SW 1271 (cell line): ENCODE data around the gene HORMAD2.

Source experiments
- DNase-seq, 2 experiments: peaks; one replicate each; lab custom pipeline; 2025; lab: John Stamatoyannopoulos, UW

The HORMAD2 gene

DNA sequence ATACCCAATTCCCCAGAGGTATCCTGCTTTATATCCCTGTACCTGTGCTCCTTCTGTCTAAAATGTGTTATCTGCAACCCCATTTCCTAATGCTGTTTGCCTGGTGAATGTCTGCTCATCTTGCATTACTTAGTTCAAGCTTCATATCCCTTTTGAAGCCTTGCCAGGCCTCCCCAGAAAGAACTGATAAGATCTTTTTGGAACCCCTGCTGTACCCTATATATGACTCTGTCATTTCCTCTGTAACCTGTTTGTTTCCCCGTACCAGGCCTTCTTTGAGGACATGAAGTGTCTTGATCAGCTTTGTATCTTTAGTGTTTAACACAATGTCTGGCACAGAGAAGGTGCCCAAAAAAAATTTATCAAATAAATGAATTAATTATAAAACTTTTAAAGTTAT, 88.7 kb downstream of the HORMAD2 start:
- no peak for DNase-seq

DNA sequence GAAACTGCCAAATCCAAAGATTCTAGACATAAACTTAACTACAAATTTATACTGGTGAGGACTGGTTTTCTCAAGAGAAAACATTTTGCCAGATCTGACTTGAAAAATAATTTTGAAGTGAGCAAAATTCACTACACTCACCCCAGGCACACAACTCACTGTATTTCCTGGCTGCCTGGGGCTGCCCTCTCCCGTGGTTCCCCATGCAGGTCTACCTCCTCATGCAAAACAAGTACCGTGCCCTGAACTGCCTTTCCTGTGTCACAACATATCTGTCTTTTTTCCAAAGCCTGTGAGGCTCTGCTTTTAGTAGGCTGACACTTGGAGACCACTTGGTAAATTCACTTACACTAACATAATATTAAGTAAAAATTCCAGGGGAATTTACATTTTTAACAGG, 89.9 kb downstream of the HORMAD2 start:
- no peak for DNase-seq

DNA sequence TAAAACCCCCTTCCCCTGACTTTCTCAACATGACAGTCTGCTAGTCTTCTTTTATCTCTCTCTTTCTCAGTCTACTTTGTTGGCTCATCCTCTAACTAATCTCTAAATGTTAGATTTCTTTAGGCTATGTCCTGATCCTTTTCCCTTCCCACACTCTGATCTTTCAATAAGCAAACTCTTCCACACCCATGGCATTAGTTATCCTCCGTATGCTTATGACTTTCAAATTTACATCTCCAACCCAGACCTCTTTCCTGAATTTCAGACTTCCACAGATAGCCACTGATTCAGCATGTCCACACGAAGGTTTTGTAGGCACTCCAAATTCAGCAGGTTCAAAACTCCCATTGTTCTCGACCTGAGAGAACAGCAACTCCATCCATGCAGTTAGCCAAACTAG, 90.7 kb downstream of the HORMAD2 start:
- no peak for DNase-seq

DNA sequence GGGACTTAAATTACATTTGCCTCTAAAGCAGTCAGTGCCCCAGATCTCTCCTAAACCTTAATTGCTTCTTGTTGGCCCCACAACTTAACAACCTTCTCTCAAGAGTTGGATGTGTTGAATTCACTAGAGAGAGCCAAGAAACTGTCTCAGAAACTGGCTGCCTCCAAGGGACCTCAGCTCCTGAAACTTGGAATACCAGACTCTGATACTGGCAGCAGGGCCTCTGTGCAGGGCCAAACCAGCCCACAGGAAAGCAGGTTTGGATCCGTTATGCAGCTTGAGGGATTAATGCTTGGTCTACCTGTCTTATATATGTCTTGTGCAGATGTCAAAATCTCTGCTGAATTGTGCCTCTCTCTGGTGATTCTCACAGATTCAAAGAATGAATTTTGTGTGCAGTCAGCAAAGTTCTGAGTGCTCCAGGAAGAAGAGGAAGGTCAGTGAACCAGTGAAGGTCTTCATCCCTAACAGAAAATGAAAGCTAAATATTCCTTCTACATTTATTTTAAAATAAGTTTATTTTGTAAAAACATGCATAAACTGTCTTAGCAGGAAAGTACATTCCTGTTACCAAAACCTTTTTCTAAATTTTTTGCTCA, 95.5 kb downstream of the HORMAD2 start:
- no peak for DNase-seq

DNA sequence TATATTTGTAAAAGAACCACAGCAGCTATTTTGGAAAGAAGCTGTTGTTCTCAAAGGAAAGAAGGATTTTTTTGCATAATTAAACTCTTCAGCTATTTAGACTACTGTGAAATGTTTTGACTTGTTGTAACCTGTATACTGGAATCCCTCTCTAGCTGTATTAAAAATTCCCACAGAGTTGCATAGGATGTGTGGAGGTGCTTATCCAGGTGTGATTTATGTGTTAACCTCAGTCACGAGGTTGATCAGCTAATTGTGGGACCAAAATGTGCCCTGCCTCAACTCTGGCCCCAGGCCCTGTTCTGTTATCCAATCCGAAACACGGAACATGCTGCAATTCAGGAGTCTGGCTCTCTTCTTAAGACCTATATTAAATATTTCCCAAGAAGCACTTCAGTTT, 96.2 kb downstream of the HORMAD2 start:
- DNase-seq = no peak

DNA sequence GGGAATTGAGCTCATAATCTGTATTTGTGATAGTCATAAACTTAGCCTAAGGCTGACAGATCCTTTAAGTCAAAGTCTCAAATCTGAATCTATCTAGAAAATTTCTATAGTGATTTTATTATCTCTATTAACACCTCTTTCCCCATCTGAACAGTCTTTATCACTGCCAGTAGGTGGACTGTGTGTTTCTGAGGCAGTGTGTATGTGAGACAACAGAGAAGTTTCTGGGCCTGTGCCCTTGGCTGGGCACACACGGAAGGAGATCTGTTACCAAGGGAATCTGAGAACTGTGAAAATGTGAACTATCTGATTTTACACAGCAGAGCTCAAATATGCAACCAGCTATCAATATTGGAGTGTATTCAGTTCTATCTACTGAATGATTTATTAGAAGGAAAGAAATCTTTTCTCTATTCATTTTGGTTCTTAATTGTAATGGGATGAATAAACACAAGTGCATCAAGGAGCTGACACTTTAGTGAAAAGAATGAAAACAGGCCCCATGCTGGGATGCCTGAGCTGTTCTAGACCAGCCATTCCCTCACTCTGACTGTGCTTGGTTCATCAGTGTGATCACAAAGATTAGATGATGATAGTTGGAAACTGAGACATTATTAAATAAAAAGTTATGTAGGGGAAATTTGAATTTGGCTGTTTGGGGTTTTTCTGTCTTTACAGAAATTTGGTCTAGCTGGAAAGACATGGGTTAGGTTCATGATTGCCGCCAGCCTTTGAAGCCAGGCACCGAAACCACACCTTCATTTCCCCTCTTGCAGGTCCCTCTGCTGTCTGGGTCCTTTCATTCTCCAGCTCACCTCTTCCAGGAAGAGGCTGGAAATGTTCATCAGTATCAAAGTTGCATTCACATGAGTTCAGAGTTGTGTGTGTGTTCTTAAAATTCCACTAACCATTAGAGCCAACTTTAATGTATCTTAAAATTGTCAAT, 98.2 kb downstream of the HORMAD2 start:
- DNase-seq = no peak

DNA sequence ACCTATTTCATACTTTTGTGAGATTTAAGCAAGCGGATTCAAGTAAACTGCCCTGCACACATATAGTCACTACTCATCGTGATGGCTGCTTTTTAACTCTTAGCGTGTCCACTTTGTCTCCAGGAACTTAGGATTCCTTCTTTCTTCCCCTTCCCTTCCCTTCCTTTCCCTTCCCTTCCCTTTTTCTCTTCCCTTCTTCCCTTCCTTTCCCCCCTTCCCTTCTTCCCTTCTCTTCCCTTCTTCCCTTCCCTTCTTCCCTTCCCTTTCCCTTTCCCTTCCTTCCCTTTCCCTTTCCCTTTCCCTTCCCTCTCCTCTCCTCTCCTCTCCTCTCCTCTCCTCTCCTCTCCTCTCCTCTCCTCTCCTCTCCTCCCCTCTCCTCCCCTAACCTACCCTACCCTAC, 100.4 kb downstream of the HORMAD2 start:
- no peak for DNase-seq

DNA sequence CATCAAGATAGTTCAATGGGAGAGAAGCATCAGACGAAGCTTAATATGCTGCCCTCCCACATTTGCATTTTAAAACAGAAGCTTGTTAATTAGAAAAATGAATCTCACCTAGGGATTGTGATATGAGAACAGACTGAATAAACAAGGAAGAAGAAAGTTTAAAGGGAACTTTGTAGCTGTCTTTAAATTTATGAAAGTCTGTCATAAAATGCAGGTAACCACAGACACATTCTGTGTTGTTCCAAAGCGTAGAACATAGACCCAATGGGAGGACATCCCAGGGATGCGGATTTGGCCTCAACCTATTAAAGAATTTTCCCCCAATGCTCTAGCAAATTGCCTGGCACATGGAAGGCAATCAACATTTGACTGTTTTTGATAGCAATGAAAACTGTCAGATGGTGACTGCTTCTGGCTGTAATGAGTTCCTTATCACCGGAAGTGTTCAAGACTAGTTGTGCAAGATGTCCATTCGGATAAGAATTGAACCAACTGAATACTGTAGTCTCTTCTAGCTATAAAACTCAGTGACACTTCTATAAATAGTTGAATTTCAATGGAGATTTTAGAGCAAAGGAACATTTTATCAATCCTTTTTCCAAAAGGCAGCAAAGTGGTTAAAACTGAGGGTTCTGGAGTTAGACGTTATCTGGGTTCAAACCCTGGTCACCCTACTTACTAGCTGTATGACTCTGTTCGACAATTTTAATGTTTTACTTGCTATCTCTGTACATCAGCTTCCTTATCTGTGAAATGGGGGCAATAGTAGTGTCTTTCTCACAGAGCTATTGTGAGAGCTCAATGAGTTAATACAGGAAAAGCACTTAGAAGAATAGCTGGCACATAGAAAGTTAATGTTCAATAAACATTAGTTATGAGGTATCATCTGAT, 101.4 kb downstream of the HORMAD2 start:
- no peak for DNase-seq

DNA sequence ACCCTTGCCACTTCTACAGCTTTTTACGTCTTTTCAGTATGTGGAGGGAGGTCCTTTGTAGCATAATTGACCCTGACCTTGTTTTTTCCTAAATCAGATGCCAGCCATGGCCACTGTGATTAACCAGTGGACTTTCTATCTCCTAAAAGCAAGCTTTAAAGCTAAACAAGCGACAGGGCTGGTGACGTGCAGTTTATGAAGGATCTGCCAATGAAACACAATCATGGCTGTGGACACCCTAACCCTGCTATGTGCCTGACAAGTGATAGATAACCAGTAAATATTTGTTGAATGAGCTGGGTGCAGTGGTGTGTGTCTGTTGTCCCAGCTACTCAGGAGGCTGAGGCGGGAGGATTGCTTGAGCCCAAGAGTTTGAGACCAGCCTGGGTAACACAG, 102.1 kb downstream of the HORMAD2 start:
- no peak for DNase-seq

DNA sequence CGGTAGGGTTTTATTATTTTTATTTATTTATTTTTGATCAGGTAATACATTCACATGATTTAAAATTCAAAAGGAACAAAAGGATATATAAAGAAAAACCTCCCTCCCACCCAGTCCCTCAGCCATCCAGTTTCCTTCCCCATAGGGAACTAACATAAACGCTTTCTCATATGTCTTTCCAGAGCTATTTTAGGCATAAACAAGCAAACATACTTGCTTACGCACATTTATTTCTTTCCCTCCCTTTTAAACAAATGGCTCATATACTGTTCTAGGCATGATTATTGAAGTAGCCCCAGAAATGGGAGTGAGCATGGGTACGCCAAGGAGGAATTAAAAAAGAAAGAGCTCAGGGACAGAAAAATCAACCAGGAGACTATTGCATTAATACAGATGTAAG, 102.6 kb downstream of the HORMAD2 start:
- no peak for DNase-seq

DNA sequence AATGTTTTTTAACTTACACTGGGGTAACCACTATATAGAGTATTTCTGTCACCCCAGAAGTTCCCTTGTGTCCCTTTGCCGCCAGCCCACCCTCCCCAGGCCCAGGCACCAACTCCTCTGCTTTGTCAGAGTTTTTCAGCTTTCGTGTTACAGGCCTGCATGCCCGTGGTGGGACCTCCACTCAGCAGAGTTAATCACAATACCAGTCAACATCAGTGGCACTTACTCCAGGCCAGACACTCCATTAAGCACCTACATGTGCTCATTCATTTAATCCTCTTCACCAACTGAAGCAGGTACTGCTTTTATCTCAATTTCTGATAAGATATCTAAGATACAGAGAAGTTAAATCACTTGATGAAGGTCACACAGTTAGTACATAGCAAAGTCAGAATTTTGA, 103.0 kb downstream of the HORMAD2 start:
- DNase-seq = no peak

DNA sequence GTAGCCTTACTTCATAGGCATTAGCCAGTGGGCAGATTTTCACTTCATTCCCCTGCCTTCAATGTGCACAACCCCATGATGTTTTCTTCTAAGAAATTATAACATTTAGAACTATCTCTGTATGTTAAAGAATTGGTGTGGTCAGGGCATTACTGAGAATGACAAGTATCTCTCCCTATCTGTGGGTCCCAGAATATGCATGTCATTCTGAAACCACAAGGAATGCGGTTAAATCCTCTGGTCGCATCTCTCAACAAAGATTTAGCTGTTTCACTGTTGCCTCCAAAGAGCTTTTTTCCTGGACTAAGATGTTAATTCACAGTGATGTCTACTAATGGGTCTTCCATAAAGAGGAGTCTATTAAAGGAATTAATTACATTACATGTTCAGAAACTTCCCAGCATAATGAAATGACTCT, 103.6 kb downstream of the HORMAD2 start:
- no peak for DNase-seq

DNA sequence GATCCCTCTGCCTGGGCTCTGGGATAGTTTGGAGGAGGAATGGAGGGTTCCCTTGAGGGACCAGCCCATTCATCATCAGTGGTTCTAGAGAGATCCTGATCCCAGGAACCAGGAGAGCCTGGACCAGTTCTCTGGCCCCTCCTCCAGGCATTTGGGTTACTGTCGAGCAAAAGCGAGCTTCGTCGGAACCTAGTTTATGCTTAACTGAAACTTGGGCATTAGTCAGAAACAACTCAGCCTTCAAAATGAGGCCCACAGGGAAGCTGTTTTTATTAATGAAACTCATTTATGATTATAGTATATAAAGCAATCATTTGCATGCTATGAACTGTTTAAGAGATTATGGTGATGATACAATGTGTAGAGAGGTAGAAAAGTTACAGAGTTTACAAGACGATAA, 104.9 kb downstream of the HORMAD2 start:
- no peak for DNase-seq

DNA sequence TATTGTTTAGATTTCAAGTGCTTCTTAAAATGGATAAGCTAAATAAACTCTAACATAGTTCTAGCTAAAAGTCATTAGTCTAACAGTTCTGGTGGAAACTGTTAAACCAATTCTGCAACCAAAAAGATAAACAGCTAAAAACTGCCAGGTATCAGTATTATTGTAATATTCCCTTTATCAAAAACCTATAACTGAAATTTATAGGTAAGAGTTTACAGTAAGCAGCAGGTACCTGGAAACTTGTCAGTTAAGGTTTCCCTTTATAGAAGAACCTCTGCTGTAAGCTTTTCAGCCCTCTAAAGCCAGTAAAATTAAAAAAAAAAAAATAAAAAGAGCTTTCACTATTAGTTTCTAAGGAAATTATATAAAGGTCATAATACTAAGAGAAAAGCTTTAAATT, 105.3 kb downstream of the HORMAD2 start:
- no peak for DNase-seq

DNA sequence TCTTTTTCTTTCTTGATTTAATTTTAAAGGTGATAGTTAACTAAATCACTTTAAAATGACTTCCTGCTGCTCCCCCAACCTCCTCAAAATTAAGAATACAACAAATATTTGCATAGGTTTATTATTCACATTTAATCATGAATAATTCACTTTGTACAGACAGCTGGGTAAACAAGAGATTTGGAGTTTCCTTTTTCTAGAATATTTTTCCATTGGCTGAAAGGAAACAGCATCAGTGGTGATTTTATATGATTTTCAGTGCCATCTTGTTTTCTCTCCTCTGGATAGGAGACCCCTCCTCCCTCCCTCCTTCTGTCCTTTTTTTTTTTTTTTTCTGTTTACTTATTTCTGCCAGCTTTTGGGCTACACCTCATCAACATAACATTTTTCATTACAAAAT, 105.8 kb downstream of the HORMAD2 start:
- no peak for DNase-seq

DNA sequence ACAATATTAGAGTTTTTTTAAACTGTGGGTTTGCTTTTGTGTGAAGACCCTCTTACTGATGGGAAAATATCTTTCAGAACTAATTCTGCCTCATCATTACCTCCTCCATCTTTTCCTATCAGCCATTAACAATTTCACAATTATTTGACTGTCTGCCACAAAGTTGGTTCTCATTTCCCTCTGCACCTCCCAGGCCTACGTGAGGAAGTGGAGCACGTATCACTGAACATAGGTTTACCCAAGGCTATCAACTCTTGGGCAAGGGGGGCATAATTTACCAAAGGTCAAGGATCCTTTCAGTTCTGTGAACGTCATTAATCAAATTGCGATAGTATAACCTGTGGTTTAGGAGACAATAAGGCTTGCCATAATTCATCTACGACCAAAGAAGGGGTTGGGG, 106.2 kb downstream of the HORMAD2 start:
- no peak for DNase-seq

DNA sequence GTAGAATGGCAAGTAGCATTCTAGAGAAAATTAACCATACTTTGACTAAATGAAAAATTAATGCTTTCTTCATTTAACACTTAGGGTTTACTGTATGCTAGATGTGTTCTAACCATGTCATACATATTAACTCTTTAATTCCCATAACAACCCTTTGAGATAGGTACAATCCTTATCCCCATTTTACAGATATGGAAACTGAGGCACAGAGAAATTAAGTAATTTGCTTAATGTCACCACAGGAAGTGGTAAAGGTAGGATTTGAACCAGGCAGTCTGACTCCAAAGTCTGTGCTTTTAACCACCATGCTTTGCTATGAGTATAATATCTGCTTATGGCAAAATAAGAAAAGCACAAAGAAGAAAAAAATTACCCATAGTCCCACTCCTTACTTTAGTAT, 106.8 kb downstream of the HORMAD2 start:
- DNase-seq = no peak

DNA sequence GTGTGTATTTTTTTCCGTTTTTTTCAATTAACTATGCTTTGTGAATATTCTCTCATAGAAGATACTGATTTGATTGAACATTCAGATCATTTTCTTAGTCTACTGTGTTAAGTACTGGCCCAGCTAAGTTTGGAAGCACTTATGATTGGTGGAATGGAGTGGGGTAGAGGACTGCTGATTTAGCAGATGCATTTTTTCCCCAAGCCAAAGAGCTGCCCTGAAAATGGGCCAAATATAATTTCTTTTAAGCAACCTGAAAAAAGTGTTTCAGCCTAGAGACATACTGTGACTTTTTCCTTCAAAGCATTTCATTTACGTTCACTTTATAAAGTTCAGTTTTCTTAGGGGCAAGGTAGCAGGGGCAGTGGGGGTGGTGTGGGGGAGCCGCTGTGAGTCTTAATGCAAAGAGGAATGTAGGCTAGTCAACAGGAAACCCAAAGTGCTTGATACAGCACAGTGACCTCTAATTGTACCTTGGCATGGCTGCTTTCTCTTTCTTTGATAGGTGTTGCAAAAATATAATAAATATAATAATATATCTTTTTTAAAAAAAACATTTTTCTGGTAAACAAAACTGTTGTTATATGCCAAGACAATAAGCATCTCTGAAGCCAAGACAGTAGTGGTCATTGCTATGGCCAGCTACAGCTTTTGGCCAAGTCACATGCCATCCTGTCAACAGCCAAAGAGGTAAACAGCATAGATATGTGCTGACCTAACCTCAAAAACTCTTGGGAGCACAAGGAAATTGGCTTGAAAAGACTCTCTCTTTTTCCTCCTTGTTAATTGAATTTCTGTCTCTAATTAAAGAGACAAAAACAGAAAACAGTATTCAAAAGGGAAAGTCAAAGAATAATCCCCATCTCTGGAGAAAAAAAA, 107.5 kb downstream of the HORMAD2 start:
- DNase-seq = no peak

DNA sequence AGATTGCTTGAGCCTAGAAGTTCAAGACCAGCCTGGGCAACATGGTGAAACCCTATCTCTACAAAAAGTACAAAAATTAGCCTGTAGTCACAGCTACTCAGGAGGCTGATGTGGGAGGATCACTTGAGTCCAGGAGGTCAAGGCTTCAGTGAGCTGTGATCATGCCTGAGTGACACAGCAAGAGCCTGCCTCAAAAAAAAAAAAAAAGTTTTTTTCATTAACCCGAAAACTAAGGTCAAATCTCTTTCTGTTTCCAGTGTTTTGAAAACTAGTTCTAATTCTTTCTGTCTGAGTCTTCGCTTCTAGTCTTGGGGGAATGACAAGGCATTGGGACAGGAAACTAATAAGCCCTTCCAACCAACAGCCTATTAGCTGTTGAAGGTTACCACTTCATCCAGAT, 108.6 kb downstream of the HORMAD2 start:
- no peak for DNase-seq

DNA sequence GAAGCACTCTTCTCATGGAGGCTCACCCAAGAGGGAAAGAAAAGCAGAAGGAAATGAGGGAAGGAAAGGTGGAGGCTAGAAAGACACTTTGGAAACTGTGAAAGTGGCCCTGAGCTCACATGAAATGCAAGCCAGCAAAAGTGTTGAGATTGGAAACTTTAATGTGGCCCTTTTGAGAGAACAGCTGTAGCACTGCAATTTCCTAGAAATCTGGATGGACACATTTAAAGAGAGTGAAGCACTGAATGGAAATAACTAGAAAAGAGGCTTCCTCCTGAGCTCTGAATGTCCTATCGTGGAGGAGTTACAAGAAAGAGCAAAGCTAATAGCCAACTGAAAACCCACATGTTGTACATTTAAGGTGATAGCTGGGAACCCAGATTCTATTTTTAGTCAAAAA, 110.3 kb downstream of the HORMAD2 start:
- no peak for DNase-seq

DNA sequence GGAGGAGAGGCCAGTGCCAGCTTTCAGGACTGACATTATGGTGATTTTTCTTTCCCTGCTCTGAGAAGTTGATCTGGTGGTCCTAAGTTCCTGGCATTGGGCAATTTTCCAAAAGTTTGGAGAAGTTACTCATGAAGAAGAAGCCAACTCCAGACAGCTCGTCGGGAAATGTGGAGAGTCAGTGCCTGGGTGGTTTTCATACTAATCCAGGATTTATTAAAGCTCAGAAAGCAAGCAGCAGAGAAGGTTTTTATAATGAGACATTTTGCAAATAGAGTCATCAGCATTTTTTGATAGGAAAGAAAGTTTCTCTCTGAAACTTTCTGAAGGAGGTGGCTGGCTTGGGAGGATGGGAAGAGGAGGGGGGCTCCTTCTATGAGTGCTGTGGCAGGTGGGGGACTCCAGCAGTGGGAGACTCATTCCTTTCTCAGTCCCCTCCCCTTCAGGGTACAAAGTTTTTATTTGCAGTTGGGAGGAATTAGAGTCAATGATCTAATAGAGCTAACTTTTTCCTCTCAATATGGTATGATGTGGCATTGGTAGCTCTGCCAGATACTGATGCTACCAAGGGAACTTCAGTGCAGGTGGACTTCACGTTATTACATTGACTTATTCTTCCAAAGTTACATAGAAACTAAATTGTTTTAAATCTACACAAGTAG, 110.9 kb downstream of the HORMAD2 start:
- no peak for DNase-seq
